ENCODE measurements around the gene ZFP1. TPM values are rescaled to one million over a fixed set of nuclear protein-coding genes. Genes with fewer than 3 reads are reported as not detected.

The ZFP1 gene
- total and polyA plus RNA-seq, 2 experiments from 2014 or later: 4.8 to 12.5 TPM

DNA sequence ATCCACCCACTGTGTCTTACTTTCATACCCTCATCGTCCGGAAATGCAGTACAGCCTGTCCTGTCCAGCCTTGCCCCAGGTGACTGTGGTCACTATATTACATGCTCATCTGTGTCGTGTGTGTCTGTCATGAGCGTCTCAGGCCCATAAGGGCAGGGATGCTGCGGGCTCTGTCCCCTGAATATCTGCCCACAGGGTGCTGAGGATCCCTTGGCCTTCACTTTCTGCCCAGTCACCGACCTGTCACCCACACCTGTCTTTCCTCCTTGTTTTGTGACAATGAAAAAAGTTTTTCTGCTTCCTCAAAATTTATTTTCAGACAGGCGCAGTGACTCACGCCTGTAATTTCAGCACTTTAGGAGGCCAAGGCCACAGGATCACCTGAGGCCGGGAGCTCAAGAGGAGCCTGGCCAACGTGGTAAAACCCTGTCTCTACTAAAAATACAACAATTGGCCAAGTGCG lies 69.1 kb downstream of the ZFP1 start (continued):
- TF ChIP-seq, protein P1, sequence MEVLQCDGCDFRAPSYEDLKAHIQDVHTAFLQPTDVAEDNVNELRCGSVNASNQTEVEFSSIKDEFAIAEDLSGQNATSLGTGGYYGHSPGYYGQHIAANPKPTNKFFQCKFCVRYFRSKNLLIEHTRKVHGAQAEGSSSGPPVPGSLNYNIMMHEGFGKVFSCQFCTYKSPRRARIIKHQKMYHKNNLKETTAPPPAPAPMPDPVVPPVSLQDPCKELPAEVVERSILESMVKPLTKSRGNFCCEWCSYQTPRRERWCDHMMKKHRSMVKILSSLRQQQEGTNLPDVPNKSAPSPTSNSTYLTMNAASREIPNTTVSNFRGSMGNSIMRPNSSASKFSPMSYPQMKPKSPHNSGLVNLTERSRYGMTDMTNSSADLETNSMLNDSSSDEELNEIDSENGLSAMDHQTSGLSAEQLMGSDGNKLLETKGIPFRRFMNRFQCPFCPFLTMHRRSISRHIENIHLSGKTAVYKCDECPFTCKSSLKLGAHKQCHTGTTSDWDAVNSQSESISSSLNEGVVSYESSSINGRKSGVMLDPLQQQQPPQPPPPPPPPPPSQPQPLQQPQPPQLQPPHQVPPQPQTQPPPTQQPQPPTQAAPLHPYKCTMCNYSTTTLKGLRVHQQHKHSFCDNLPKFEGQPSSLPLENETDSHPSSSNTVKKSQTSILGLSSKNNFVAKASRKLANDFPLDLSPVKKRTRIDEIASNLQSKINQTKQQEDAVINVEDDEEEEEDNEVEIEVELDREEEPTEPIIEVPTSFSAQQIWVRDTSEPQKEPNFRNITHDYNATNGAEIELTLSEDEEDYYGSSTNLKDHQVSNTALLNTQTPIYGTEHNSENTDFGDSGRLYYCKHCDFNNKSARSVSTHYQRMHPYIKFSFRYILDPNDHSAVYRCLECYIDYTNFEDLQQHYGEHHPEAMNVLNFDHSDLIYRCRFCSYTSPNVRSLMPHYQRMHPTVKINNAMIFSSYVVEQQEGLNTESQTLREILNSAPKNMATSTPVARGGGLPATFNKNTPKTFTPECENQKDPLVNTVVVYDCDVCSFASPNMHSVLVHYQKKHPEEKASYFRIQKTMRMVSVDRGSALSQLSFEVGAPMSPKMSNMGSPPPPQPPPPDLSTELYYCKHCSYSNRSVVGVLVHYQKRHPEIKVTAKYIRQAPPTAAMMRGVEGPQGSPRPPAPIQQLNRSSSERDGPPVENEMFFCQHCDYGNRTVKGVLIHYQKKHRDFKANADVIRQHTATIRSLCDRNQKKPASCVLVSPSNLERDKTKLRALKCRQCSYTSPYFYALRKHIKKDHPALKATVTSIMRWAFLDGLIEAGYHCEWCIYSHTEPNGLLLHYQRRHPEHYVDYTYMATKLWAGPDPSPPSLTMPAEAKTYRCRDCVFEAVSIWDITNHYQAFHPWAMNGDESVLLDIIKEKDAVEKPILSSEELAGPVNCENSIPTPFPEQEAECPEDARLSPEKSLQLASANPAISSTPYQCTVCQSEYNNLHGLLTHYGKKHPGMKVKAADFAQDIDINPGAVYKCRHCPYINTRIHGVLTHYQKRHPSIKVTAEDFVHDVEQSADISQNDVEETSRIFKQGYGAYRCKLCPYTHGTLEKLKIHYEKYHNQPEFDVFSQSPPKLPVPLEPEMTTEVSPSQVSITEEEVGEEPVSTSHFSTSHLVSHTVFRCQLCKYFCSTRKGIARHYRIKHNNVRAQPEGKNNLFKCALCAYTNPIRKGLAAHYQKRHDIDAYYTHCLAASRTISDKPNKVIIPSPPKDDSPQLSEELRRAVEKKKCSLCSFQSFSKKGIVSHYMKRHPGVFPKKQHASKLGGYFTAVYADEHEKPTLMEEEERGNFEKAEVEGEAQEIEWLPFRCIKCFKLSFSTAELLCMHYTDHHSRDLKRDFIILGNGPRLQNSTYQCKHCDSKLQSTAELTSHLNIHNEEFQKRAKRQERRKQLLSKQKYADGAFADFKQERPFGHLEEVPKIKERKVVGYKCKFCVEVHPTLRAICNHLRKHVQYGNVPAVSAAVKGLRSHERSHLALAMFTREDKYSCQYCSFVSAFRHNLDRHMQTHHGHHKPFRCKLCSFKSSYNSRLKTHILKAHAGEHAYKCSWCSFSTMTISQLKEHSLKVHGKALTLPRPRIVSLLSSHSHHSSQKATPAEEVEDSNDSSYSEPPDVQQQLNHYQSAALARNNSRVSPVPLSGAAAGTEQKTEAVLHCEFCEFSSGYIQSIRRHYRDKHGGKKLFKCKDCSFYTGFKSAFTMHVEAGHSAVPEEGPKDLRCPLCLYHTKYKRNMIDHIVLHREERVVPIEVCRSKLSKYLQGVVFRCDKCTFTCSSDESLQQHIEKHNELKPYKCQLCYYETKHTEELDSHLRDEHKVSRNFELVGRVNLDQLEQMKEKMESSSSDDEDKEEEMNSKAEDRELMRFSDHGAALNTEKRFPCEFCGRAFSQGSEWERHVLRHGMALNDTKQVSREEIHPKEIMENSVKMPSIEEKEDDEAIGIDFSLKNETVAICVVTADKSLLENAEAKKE (CRISPR knock-in tag; IDR thresholded peaks at IDR 0.05): no peak
- TF ChIP-seq ZNF114 (CRISPR knock-in tag; IDR thresholded peaks at IDR 0.05) (no peak), JUNB (IDR thresholded peaks at IDR 0.05; ENCODE audit: unreplicated experiment) (no peak)
- TF ChIP-seq, protein P2, sequence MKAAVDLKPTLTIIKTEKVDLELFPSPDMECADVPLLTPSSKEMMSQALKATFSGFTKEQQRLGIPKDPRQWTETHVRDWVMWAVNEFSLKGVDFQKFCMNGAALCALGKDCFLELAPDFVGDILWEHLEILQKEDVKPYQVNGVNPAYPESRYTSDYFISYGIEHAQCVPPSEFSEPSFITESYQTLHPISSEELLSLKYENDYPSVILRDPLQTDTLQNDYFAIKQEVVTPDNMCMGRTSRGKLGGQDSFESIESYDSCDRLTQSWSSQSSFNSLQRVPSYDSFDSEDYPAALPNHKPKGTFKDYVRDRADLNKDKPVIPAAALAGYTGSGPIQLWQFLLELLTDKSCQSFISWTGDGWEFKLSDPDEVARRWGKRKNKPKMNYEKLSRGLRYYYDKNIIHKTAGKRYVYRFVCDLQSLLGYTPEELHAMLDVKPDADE (IDR thresholded peaks at IDR 0.05): no peak

DNA sequence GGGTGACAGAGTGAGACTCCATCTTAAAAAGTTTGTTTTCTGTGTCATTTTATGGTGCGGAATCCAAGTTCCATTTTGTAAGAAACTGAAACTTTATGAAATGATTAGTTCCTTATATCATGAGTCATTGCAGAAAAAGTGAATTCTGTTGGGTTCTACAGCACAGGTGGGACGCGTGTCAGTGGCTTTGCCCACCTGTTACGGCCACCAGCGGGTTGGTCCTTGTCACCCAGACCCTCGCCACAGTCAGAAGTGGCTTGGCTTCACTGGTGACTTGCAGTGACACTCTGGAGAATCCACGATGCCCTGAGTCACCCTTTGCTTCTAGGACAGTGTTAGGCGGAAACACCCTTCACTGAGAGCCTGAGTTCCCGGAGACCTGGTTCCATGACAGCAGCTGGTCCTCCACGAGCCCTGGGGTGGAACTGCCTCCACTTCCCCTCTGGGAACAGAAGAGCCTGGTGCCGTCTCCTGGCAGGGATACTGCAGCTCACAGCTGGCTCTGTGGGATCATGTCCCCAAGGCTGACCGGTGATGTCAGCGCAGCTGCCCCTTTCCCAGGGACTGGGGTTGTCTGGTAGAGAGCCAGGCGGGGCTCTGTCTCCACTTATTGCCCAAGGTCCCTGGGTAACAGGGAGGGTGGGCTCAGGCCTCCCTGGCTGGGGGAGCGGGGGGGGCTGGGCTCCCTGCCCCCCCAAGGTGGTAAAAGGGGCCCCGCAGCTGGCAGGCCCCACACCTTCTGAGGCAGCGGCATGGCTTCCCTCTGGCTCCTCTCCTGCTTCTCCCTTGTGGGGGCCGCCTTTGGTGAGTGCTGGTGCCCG lies 70.1 kb downstream of the ZFP1 start, which contains the start of gene CTRB1:
CTRB1 (plus strand) TSS at position 733 of the 821 bp plus-strand sequence; CDS start at position 753, 20 bp downstream.
- no peak for ATAC-seq
- no peaks in the 10 kb centered on the region; the same call in 2 of the 3 replicates for H3K9me3 Mint-ChIP-seq
- no peaks in the 10 kb centered on the region for H3K36me3 Mint-ChIP-seq (ENCODE audit: low read depth)
- H3K4me3 Mint-ChIP-seq: no peak within 1 kb of the TSS
- Histone ChIP-seq H3K4me1 (ENCODE audit: insufficient read depth) (no peaks in the 10 kb centered on the region), H3F3A (replicated peaks; ENCODE audit: low read depth) (no peaks in the 10 kb centered on the region), H2AFZ (no peak within 1 kb of the TSS), H4K20me1 (replicated peaks; ENCODE audit: insufficient read depth) (no peaks in the 10 kb centered on the region), H3K27ac (ENCODE audit: low read depth) (no peak within 1 kb of the TSS), H3K79me2 (replicated peaks; ENCODE audit: insufficient read depth) (no peaks in the 10 kb centered on the region), H3K27me3 (ENCODE audit: insufficient read depth) (no peaks in the 10 kb centered on the region), H3K4me3 (no peak within 1 kb of the TSS), H3K4me2 (no peak within 1 kb of the TSS), H3K36me3 (ENCODE audit: insufficient read depth) (no peaks in the 10 kb centered on the region), H3K9me2 (ENCODE audit: insufficient read depth) (no peaks in the 10 kb centered on the region)
- H3K27ac Mint-ChIP-seq: no peak within 1 kb of the TSS
- H3K27me3 Mint-ChIP-seq (ENCODE audit: insufficient read depth, low read depth, poor library complexity): peaks cover 2% of the 10 kb centered on the region
- TF ChIP-seq EZH2phosphoT487 (IDR thresholded peaks at IDR 0.05; ENCODE audit: unreplicated experiment): no peak
- no peaks in the 10 kb centered on the region for H3K4me1 Mint-ChIP-seq
- DNase-seq (ENCODE audit: low spot score): no peak
